H9 (cell line): ENCODE measurements around the gene C19orf25. TPM values are rescaled to one million over a fixed set of nuclear protein-coding genes. Genes with fewer than 3 reads are reported as not detected.

ENCODE experiments used
- DNase-seq: peaks from one replicate; pipeline ENCODE4 v3.0.0-alpha.2; 2017
- H2AFZ ChIP-seq: one replicate; pipeline ENCODE4 v1.6.1; 2013; ENCODE audit warnings: mild to moderate bottlenecking, low read length, control low read depth, moderate library complexity
- H2AK5ac ChIP-seq: 2 replicates; pipeline ENCODE4 v1.6.1; 2013; ENCODE audit warnings: low read length, control low read depth, mixed read lengths; ENCODE audit not compliant: insufficient read length
- H2BK120ac ChIP-seq: one replicate; pipeline ENCODE4 v1.6.1; 2013; ENCODE audit warnings: low read depth, mild to moderate bottlenecking, low read length, control low read depth, inconsistent platforms; ENCODE audit not compliant: poor library complexity, severe bottlenecking
- H2BK12ac ChIP-seq: 2 replicates; pipeline ENCODE4 v1.6.1; 2013; ENCODE audit warnings: low read length, control low read depth, mixed read lengths, low read depth; ENCODE audit not compliant: insufficient read length
- H2BK15ac ChIP-seq: 2 replicates; pipeline ENCODE4 v1.6.1; 2013; ENCODE audit warnings: low read depth, low read length, control low read depth
- H2BK20ac ChIP-seq: one replicate; pipeline ENCODE4 v1.6.1; 2013; ENCODE audit warnings: low read depth, mild to moderate bottlenecking, low read length, control low read depth, inconsistent platforms; ENCODE audit not compliant: poor library complexity, severe bottlenecking
- H2BK5ac ChIP-seq: 2 replicates; pipeline ENCODE4 v1.6.1; 2013; ENCODE audit warnings: low read length, control low read depth, mixed read lengths; ENCODE audit not compliant: insufficient read length
- H3K14ac ChIP-seq: 2 replicates; pipeline ENCODE4 v1.6.1; 2013; ENCODE audit warnings: low read length, control low read depth; ENCODE audit not compliant: insufficient read depth
- H3K18ac ChIP-seq: 2 replicates; pipeline ENCODE4 v1.6.1; 2013; ENCODE audit warnings: low read depth, mild to moderate bottlenecking, mixed read lengths, low read length, control low read depth; ENCODE audit not compliant: insufficient read length
- H3K23ac ChIP-seq: 2 replicates; pipeline ENCODE4 v1.6.1; 2013; ENCODE audit warnings: low read length, control low read depth, mixed read lengths, low read depth; ENCODE audit not compliant: insufficient read length
- H3K23me2 ChIP-seq: 2 replicates; pipeline ENCODE4 v1.6.1; 2013; ENCODE audit warnings: low read depth, mild to moderate bottlenecking, mixed read lengths, low read length, control low read depth; ENCODE audit not compliant: insufficient read length, poor library complexity, severe bottlenecking
- H3K27ac ChIP-seq: 2 replicates; pipeline ENCODE4 v1.5.1; 2013; ENCODE audit warnings: low read length, control low read depth, mixed read lengths, low read depth; ENCODE audit not compliant: insufficient read length
- H3K27me3 ChIP-seq: 2 replicates; pipeline ENCODE4 v1.6.1; 2013; ENCODE audit warnings: low read length, control low read depth, inconsistent platforms; ENCODE audit not compliant: insufficient read depth
- H3K4ac ChIP-seq: 2 replicates; pipeline ENCODE4 v1.6.1; 2013; ENCODE audit warnings: low read depth, mild to moderate bottlenecking, control low read depth, inconsistent platforms, low read length, moderate library complexity
- H3K4me1 ChIP-seq: 2 replicates; pipeline ENCODE4 v1.6.1; 2013; ENCODE audit warnings: low read length, control low read depth, inconsistent platforms; ENCODE audit not compliant: insufficient read depth
- H3K4me2 ChIP-seq: 2 replicates; pipeline ENCODE4 v1.6.1; 2013; ENCODE audit warnings: low read length, control low read depth, mixed read lengths; ENCODE audit not compliant: insufficient read length, insufficient read depth
- H3K56ac ChIP-seq: 2 replicates; pipeline ENCODE4 v1.6.1; 2013; ENCODE audit warnings: low read depth, mild to moderate bottlenecking, mixed read lengths, low read length, control low read depth; ENCODE audit not compliant: insufficient read length
- H3K79me1 ChIP-seq: 2 replicates; pipeline ENCODE4 v1.6.1; 2013; ENCODE audit warnings: low read depth, mild to moderate bottlenecking, moderate library complexity, low read length, control low read depth, inconsistent platforms; ENCODE audit not compliant: insufficient read depth, poor library complexity, severe bottlenecking
- H3K79me2 ChIP-seq: 2 replicates; pipeline ENCODE4 v1.6.1; 2013; ENCODE audit warnings: low read length, control low read depth, inconsistent platforms; ENCODE audit not compliant: insufficient read depth
- H3K9ac ChIP-seq: 2 replicates; pipeline ENCODE4 v1.6.1; 2013; ENCODE audit warnings: low read length, control low read depth, mixed read lengths; ENCODE audit not compliant: insufficient read length; ENCODE audit errors: extremely low read depth
- H3K9me3 ChIP-seq: one replicate; pipeline ENCODE4 v1.6.1; 2013; ENCODE audit warnings: low read depth, low read length, inconsistent platforms; ENCODE audit not compliant: control insufficient read depth
- H3T11ph ChIP-seq: one replicate; pipeline ENCODE4 v1.6.1; 2013; ENCODE audit warnings: mild to moderate bottlenecking, low read length, control low read depth, inconsistent platforms
- H4K20me1 ChIP-seq: one replicate; pipeline ENCODE4 v1.6.1; 2013; ENCODE audit not compliant: control insufficient read depth, insufficient read length, insufficient read depth
- H4K5ac ChIP-seq: 2 replicates; pipeline ENCODE4 v1.6.1; 2013; ENCODE audit warnings: low read depth, mild to moderate bottlenecking, mixed read lengths, low read length, control low read depth; ENCODE audit not compliant: insufficient read length
- H4K8ac ChIP-seq: replicated peaks from 2 replicates; pipeline ENCODE4 v1.6.1; 2013; ENCODE audit warnings: low read length, control low read depth, mixed read lengths, low read depth; ENCODE audit not compliant: insufficient read length
- H4K91ac ChIP-seq: 2 replicates; pipeline ENCODE4 v1.6.1; 2013; ENCODE audit warnings: low read depth, mild to moderate bottlenecking, moderate library complexity, mixed read lengths, low read length, control low read depth; ENCODE audit not compliant: insufficient read length
- H3K27ac Mint-ChIP-seq, 3 experiments: 2 replicates in 2 of 3; 3 replicates in 1 of 3; pipeline ENCODE4 v1.8.0; 2020 to 2021; ENCODE audit warnings: mixed read lengths in 3 of 3, mild to moderate bottlenecking in 1 of 3, moderate library complexity in 1 of 3
- H3K27me3 Mint-ChIP-seq: 2 replicates; pipeline ENCODE4 v1.8.0; 2021; ENCODE audit warnings: low read depth, mild to moderate bottlenecking, moderate library complexity, mixed read lengths
- H3K36me3 Mint-ChIP-seq, 3 experiments: 2 replicates in 2 of 3; 3 replicates in 1 of 3; pipeline ENCODE4 v1.8.0; 2020 to 2021; ENCODE audit warnings: low read depth in 3 of 3, mixed read lengths in 3 of 3; ENCODE audit not compliant: insufficient read depth in 1 of 3
- H3K4me1 Mint-ChIP-seq, 2 experiments: 2 replicates each; pipeline ENCODE4 v1.8.0; 2020; ENCODE audit warnings: mixed read lengths in 2 of 2
- H3K4me3 Mint-ChIP-seq, 2 experiments: 2 replicates in 1 of 2; 3 replicates in 1 of 2; pipeline ENCODE4 v1.8.0; 2020 to 2021; ENCODE audit warnings: mild to moderate bottlenecking in 2 of 2, mixed read lengths in 2 of 2, moderate library complexity in 1 of 2
- H3K9me3 Mint-ChIP-seq, 2 experiments: 2 replicates in 1 of 2; 3 replicates in 1 of 2; pipeline ENCODE4 v1.8.0; 2020; ENCODE audit warnings: mild to moderate bottlenecking in 2 of 2, mixed read lengths in 2 of 2, moderate library complexity in 1 of 2
- CTCF ChIP-seq: fragments of 200-600 bp; sonication (generic); conservative IDR thresholded peaks from 3 replicates; pipeline ENCODE4 v1.8.0; 2021; ENCODE audit warnings: antibody characterized with exemption, mild to moderate bottlenecking
- WGBS: extraction: QIAGEN DNeasy Blood & Tissue Kit; methylation state at CpG from one replicate; pipeline ENCODE4 v1.1.7; 2013; ENCODE audit warnings: missing lambda C conversion rate, low lambda C conversion rate, mixed read lengths; ENCODE audit not compliant: insufficient read length; ENCODE audit errors: extremely low coverage; 5-methylcytosine and 5-hydroxymethylcytosine counted together
- total RNA-seq: library from RNA; stranded (reverse); gene quantifications from 2 replicates; pipeline ENCODE4 v1.2.1, GENCODE V29; 2021

The C19orf25 gene
- total RNA-seq, 1 experiment from 2014 or later = 36.8 TPM

GRCh38 chr19:1456121-1456900, 22.7 kb downstream of the C19orf25 start:
- peaks cover 75% of the 10 kb centered on the region for H3K27me3 Mint-ChIP-seq
- H3K4ac ChIP-seq = no peak overlapping the region
- H3K79me1 ChIP-seq = no peaks in the 10 kb centered on the region
- no peak overlapping the region for H3K18ac ChIP-seq
- H3K4me1 ChIP-seq = no peaks in the 10 kb centered on the region; the same call in 1 of the 2 replicates
- H3K36me3 Mint-ChIP-seq = peaks cover 0 to 13% (median 5%) of the 10 kb centered on the region in 3 experiments; a peak in 2 of 7 replicates
- no peak overlapping the region for H3K56ac ChIP-seq
- WGBS = no CpG with 5 or more reads among the region's 43 CpGs
- no peaks in the 10 kb centered on the region for H3K9me3 ChIP-seq
- H3K79me2 ChIP-seq = no peaks in the 10 kb centered on the region
- no peak overlapping the region for H3K27ac ChIP-seq
- H2BK120ac ChIP-seq = no peak overlapping the region
- H3T11ph ChIP-seq = no peak overlapping the region
- H3K27ac Mint-ChIP-seq = no peak overlapping the region
- no peak overlapping the region for H4K8ac ChIP-seq
- no peak overlapping the region for H3K14ac ChIP-seq
- H3K27me3 ChIP-seq = no peaks in the 10 kb centered on the region; the same call in 1 of the 2 replicates
- no peak overlapping the region for H2AFZ ChIP-seq
- H3K9ac ChIP-seq = no peak overlapping the region
- no peak for TF ChIP-seq CTCF
- H2BK5ac ChIP-seq = no peak overlapping the region
- no peak overlapping the region for H3K23ac ChIP-seq
- peaks cover 7 to 27% of the 10 kb centered on the region in 2 experiments for H3K4me1 Mint-ChIP-seq
- H2BK15ac ChIP-seq = no peak overlapping the region
- H3K4me2 ChIP-seq = no peak overlapping the region
- H3K4me3 Mint-ChIP-seq = peak overlapping the region in 1 of 2 experiments; percentile 71; a peak in 1 of 5 replicates
- DNase-seq = no peak
- H3K23me2 ChIP-seq = peaks cover 11% of the 10 kb centered on the region
- H4K20me1 ChIP-seq = no peaks in the 10 kb centered on the region
- no peak overlapping the region for H4K91ac ChIP-seq
- H3K9me3 Mint-ChIP-seq = no peaks in the 10 kb centered on the region
- no peak overlapping the region for H2BK12ac ChIP-seq
- no peak overlapping the region for H4K5ac ChIP-seq
- no peak overlapping the region for H2BK20ac ChIP-seq
- H2AK5ac ChIP-seq = no peak overlapping the region
